GM15510 (cell line): Measurements from ENCODE around the gene PRLH.

Source experiments
- POLR2A ChIP-seq: IDR thresholded peaks from 3 replicates; pipeline ENCODE4 v1.6.1; 2011; ENCODE audit warnings: borderline replicate concordance; ENCODE audit not compliant: insufficient read length; ENCODE audit errors: extremely low read depth

The PRLH gene

GRCh38 chr2:237566401-237567235 is at the start of gene PRLH:
PRLH (plus strand) TSS chr2:237566574; CDS start chr2:237566574, 0 bp downstream.
- TF ChIP-seq POLR2A, result no peak

- no peak for TF ChIP-seq POLR2A
Observed at GRCh38 chr2:237517163-237517562, 49.2 kb upstream of the PRLH start.

GRCh38 chr2:237517990-237518389 is 48.4 kb upstream of the PRLH start:
- TF ChIP-seq POLR2A, result no peak

- TF ChIP-seq POLR2A, result no peak
Observed at GRCh38 chr2:237519506-237520245, 46.7 kb upstream of the PRLH start.

- no peak for TF ChIP-seq POLR2A
Observed at GRCh38 chr2:237520290-237520689, 46.1 kb upstream of the PRLH start.

GRCh38 chr2:237524631-237525030 is 41.7 kb upstream of the PRLH start:
- no peak for TF ChIP-seq POLR2A

GRCh38 chr2:237525559-237526157 is 40.7 kb upstream of the PRLH start:
- TF ChIP-seq POLR2A, result no peak

GRCh38 chr2:237527233-237527632 is 39.1 kb upstream of the PRLH start:
- no peak for TF ChIP-seq POLR2A

- TF ChIP-seq POLR2A, result no peak
Observed at GRCh38 chr2:237527766-237528165, 38.6 kb upstream of the PRLH start.

- TF ChIP-seq POLR2A, result no peak
Observed at GRCh38 chr2:237529452-237530402, 36.6 kb upstream of the PRLH start.

- no peak for TF ChIP-seq POLR2A
Observed at GRCh38 chr2:237530472-237531433, 35.6 kb upstream of the PRLH start.

- TF ChIP-seq POLR2A, result no peak
Observed at GRCh38 chr2:237532160-237532559, 34.2 kb upstream of the PRLH start.

GRCh38 chr2:237533668-237534161 is 32.7 kb upstream of the PRLH start:
- TF ChIP-seq POLR2A, result no peak

GRCh38 chr2:237534380-237534779 is 32.0 kb upstream of the PRLH start:
- no peak for TF ChIP-seq POLR2A
